Measurements from ENCODE around the gene PTPN23. TPM values are rescaled to one million over a fixed set of nuclear protein-coding genes. Genes with fewer than 3 reads are reported as not detected.
A peak's percentile ranks its signal among the peaks of the same experiment; 100 is the strongest.
"Not testable (repeated sequence)": the region's sequence is repeated elsewhere in the genome, so short reads cannot be mapped to it uniquely, and the experiment has no call there.

The PTPN23 gene
- total RNA-seq, 1 donor, result 30.0 TPM

- peak overlapping the region; percentile 25 for H3K4me2 ChIP-seq (ENCODE audit: insufficient read depth, low read length)
- no peaks in the 10 kb centered on the region for H4K20me1 ChIP-seq (ENCODE audit: insufficient read depth, low read length)
- H3K79me2 ChIP-seq (ENCODE audit: insufficient read depth, low read length), result no peaks in the 10 kb centered on the region
- no peak overlapping the region for H3K4me3 ChIP-seq (ENCODE audit: insufficient read depth, low read length)
- no peak overlapping the region for H3K27ac ChIP-seq (ENCODE audit: low read depth, low read length)
- TF ChIP-seq, protein P1, sequence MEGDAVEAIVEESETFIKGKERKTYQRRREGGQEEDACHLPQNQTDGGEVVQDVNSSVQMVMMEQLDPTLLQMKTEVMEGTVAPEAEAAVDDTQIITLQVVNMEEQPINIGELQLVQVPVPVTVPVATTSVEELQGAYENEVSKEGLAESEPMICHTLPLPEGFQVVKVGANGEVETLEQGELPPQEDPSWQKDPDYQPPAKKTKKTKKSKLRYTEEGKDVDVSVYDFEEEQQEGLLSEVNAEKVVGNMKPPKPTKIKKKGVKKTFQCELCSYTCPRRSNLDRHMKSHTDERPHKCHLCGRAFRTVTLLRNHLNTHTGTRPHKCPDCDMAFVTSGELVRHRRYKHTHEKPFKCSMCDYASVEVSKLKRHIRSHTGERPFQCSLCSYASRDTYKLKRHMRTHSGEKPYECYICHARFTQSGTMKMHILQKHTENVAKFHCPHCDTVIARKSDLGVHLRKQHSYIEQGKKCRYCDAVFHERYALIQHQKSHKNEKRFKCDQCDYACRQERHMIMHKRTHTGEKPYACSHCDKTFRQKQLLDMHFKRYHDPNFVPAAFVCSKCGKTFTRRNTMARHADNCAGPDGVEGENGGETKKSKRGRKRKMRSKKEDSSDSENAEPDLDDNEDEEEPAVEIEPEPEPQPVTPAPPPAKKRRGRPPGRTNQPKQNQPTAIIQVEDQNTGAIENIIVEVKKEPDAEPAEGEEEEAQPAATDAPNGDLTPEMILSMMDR (IDR thresholded peaks at IDR 0.05; ENCODE audit: extremely low read depth, low read depth, low read length), result no peak
- DNase-seq (ENCODE audit: insufficient read length, low spot score, missing footprints), result peak; percentile 77
- H3K27me3 ChIP-seq (ENCODE audit: insufficient read depth, low read length), result peaks cover 2% of the 10 kb centered on the region
- peak overlapping the region; percentile 25 for H2AFZ ChIP-seq (ENCODE audit: low read length)
- H3K9me3 ChIP-seq (ENCODE audit: low read depth, low read length), result no peaks in the 10 kb centered on the region
- H3K4me1 ChIP-seq (ENCODE audit: insufficient read depth, low read length), result peaks cover 10% of the 10 kb centered on the region
- H3K36me3 ChIP-seq (ENCODE audit: insufficient read depth, low read length), result no peaks in the 10 kb centered on the region
These were observed 15.3 kb upstream of the PTPN23 start for GRCh38 chr3:47365213-47366153.

DNA sequence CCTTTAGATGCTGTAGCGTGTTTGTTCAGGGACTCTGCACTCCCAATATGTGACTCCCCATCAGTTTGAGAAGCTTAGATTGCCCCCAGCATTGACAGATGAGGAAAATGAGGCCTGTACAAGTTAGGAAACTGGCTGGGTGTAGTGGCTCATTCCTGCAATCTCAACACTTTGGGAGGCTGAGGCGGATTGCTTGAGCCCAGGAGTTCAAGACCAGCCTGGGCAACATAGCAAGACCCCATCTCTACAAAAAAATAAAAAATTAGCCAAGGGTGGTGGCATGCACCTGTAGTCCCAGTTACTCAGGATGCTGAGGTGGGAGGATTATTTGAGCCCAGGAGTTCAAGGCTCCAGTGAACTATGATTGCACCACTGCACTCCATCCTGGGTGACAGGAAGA, 14.0 kb upstream of the PTPN23 start:
- H3K27ac ChIP-seq (ENCODE audit: low read depth, low read length), result no peak overlapping the region
- no peak overlapping the region for H3K4me3 ChIP-seq (ENCODE audit: insufficient read depth, low read length)
- no peaks in the 10 kb centered on the region for H3K79me2 ChIP-seq (ENCODE audit: insufficient read depth, low read length)
- H3K9me3 ChIP-seq (ENCODE audit: low read depth, low read length), result no peaks in the 10 kb centered on the region
- H4K20me1 ChIP-seq (ENCODE audit: insufficient read depth, low read length), result no peaks in the 10 kb centered on the region
- DNase-seq (ENCODE audit: insufficient read length, low spot score, missing footprints), result no peak
- TF ChIP-seq, protein P1 (IDR thresholded peaks at IDR 0.05; ENCODE audit: extremely low read depth, low read depth, low read length), result no peak
- peaks cover 10% of the 10 kb centered on the region for H3K4me1 ChIP-seq (ENCODE audit: insufficient read depth, low read length)
- H2AFZ ChIP-seq (ENCODE audit: low read length), result no peak overlapping the region
- peaks cover 2% of the 10 kb centered on the region for H3K27me3 ChIP-seq (ENCODE audit: insufficient read depth, low read length)
- H3K36me3 ChIP-seq (ENCODE audit: insufficient read depth, low read length), result no peaks in the 10 kb centered on the region
- H3K4me2 ChIP-seq (ENCODE audit: insufficient read depth, low read length), result no peak overlapping the region

DNA sequence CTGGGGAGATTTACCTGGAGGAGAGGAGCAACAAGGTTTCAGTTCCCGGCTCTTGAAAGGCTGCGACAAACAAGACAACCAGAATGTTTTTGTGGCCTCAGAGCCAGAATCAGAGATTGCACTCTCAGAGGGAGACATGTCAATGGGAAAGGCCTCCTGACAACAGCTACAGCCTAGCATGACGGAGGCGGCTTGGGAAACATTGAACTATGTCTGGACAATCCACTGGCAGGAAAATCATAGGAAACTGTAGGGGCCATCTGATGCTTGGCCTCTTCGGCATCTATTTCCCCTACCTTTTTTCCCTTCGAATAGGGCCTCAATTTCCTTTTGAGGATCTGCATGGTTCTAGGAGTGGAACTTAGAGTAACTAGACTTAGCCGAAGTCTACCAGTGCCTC, 13.2 kb upstream of the PTPN23 start:
- H3K9me3 ChIP-seq (ENCODE audit: low read depth, low read length), result no peaks in the 10 kb centered on the region
- peaks cover 10% of the 10 kb centered on the region for H3K4me1 ChIP-seq (ENCODE audit: insufficient read depth, low read length)
- no peaks in the 10 kb centered on the region for H3K36me3 ChIP-seq (ENCODE audit: insufficient read depth, low read length)
- peaks cover 2% of the 10 kb centered on the region for H3K27me3 ChIP-seq (ENCODE audit: insufficient read depth, low read length)
- no peaks in the 10 kb centered on the region for H3K79me2 ChIP-seq (ENCODE audit: insufficient read depth, low read length)
- no peak overlapping the region for H2AFZ ChIP-seq (ENCODE audit: low read length)
- no peaks in the 10 kb centered on the region for H4K20me1 ChIP-seq (ENCODE audit: insufficient read depth, low read length)
- DNase-seq (ENCODE audit: insufficient read length, low spot score, missing footprints), result no peak
- no peak overlapping the region for H3K27ac ChIP-seq (ENCODE audit: low read depth, low read length)
- H3K4me2 ChIP-seq (ENCODE audit: insufficient read depth, low read length), result no peak overlapping the region
- TF ChIP-seq, protein P1 (IDR thresholded peaks at IDR 0.05; ENCODE audit: extremely low read depth, low read depth, low read length), result no peak
- H3K4me3 ChIP-seq (ENCODE audit: insufficient read depth, low read length), result no peak overlapping the region

- H3K4me2 ChIP-seq (ENCODE audit: insufficient read depth, low read length); H3K27ac ChIP-seq (ENCODE audit: low read depth, low read length); H3K9me3 ChIP-seq (ENCODE audit: low read depth, low read length); H3K79me2 ChIP-seq (ENCODE audit: insufficient read depth, low read length); H2AFZ ChIP-seq (ENCODE audit: low read length); H3K4me3 ChIP-seq (ENCODE audit: insufficient read depth, low read length); H3K36me3 ChIP-seq (ENCODE audit: insufficient read depth, low read length); H3K27me3 ChIP-seq (ENCODE audit: insufficient read depth, low read length); DNase-seq (ENCODE audit: insufficient read length, low spot score, missing footprints); H4K20me1 ChIP-seq (ENCODE audit: insufficient read depth, low read length): not testable (repeated sequence)
- H3K4me1 ChIP-seq (ENCODE audit: insufficient read depth, low read length), result peaks cover 10% of the 10 kb centered on the region
These were observed 10.8 kb upstream of the PTPN23 start for GRCh38 chr3:47370020-47370419.

Measured in osteoblast (primary cell).